ENCODE results near the gene CLDN4.

- TF ChIP-seq CTCF (IDR thresholded peaks at IDR 0.05) = no peak
- TF ChIP-seq POLR2A (IDR thresholded peaks at IDR 0.05) = no peak
Measured at GRCh38 chr7:73869011-73869798, 38.4 kb downstream of the CLDN4 start.

Data from lower leg skin (tissue), 3 donors.